HL-60 (cell line): ENCODE results near the gene FABP1.

ENCODE experiments used
- GABPA ChIP-seq: IDR thresholded peaks from 2 replicates; pipeline ENCODE4 v1.6.1; 2012; ENCODE audit warnings: low read depth
- POLR2AphosphoS5 ChIP-seq: IDR thresholded peaks from 2 replicates; pipeline ENCODE4 v1.6.1; 2012; ENCODE audit warnings: low read depth
- REST ChIP-seq: IDR thresholded peaks from 2 replicates; pipeline ENCODE4 v1.6.1; 2012; ENCODE audit warnings: low read depth; ENCODE audit not compliant: insufficient replicate concordance
- TF ChIP-seq, protein P1 (sequence below): IDR thresholded peaks from one replicate; pipeline ENCODE4 v1.5.1; 2011; ENCODE audit warnings: low read length, control low read depth, inconsistent platforms; ENCODE audit not compliant: insufficient read depth

DNA sequence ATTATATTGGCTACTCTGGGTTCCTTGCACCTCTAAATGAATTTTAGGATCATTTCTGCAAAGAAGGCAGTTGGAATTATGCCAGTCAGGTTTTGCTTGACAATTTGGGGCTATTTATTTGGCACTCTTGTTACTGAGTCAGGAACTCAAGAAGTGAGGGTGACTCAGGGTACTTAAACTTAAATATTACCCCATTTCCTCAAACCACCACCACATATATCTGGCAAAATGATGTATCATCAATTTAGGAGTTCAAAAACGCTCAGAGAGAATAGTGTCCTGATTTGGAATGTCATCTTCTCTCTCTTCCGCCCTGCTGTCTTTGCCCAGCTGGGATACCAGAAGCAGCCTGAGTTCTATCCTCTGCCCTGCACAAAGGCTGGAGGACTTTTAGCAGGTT is 39.9 kb upstream of the FABP1 start:
- TF ChIP-seq, protein P1, sequence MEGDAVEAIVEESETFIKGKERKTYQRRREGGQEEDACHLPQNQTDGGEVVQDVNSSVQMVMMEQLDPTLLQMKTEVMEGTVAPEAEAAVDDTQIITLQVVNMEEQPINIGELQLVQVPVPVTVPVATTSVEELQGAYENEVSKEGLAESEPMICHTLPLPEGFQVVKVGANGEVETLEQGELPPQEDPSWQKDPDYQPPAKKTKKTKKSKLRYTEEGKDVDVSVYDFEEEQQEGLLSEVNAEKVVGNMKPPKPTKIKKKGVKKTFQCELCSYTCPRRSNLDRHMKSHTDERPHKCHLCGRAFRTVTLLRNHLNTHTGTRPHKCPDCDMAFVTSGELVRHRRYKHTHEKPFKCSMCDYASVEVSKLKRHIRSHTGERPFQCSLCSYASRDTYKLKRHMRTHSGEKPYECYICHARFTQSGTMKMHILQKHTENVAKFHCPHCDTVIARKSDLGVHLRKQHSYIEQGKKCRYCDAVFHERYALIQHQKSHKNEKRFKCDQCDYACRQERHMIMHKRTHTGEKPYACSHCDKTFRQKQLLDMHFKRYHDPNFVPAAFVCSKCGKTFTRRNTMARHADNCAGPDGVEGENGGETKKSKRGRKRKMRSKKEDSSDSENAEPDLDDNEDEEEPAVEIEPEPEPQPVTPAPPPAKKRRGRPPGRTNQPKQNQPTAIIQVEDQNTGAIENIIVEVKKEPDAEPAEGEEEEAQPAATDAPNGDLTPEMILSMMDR, result no peak
- TF ChIP-seq POLR2AphosphoS5, result no peak
- TF ChIP-seq REST, result no peak
- no peak for TF ChIP-seq GABPA
